Progenitor cell of endocrine pancreas (in vitro differentiated cells): Measurements from ENCODE around the gene UBAC2. TPM values are rescaled to one million over a fixed set of nuclear protein-coding genes. Genes with fewer than 3 reads are reported as not detected.
A peak's percentile ranks its signal among the peaks of the same experiment; 100 is the strongest.

Experiments
- DNase-seq: peaks from one replicate; pipeline ENCODE4 v3.0.0; 2021; ENCODE audit warnings: low spot score; ENCODE audit not compliant: unreplicated experiment
- H3K27ac Mint-ChIP-seq: 2 replicates; pipeline ENCODE4 v1.8.0; 2021; ENCODE audit warnings: mild to moderate bottlenecking, moderate library complexity, mixed read lengths
- H3K27me3 Mint-ChIP-seq: 2 replicates; pipeline ENCODE4 v1.8.0; 2021; ENCODE audit warnings: mixed read lengths
- H3K36me3 Mint-ChIP-seq: 2 replicates; pipeline ENCODE4 v1.8.0; 2022; ENCODE audit warnings: mixed read lengths; ENCODE audit not compliant: insufficient read depth
- H3K4me1 Mint-ChIP-seq: 2 replicates; pipeline ENCODE4 v1.8.0; 2021; ENCODE audit warnings: low read depth, mixed read lengths
- H3K4me3 Mint-ChIP-seq: 2 replicates; pipeline ENCODE4 v1.8.0; 2021; ENCODE audit warnings: low read depth, mild to moderate bottlenecking, moderate library complexity, mixed read lengths
- H3K9me3 Mint-ChIP-seq: 2 replicates; pipeline ENCODE4 v1.8.0; 2021; ENCODE audit warnings: low read depth, mixed read lengths
- CTCF ChIP-seq: fragments of 200-600 bp; sonication (generic); IDR thresholded peaks from one replicate; pipeline ENCODE4 v1.5.0; 2021; ENCODE audit warnings: antibody characterized with exemption, mild to moderate bottlenecking; ENCODE audit not compliant: unreplicated experiment
- total RNA-seq: library from RNA; stranded (reverse); gene quantifications from 2 replicates; pipeline ENCODE4 v1.2.1, GENCODE V29; 2021

The UBAC2 gene
- total RNA-seq, 1 donor from 2014 or later = 60.6 TPM

- Mint-ChIP-seq H3K4me3 (no peak overlapping the region), H3K27ac (peak overlapping the region; percentile 37), H3K36me3 (peaks cover 9% of the 10 kb centered on the region), H3K4me1 (no peaks in the 10 kb centered on the region), H3K9me3 (peaks cover 4% of the 10 kb centered on the region), H3K27me3 (no peaks in the 10 kb centered on the region)
- TF ChIP-seq CTCF = no peak
- DNase-seq = no peak
Observed at GRCh38 chr13:99271249-99271648, 70.6 kb downstream of the UBAC2 start.

- no peak for TF ChIP-seq CTCF
- Mint-ChIP-seq H3K9me3 (peaks cover 4% of the 10 kb centered on the region), H3K4me1 (no peaks in the 10 kb centered on the region), H3K4me3 (no peak overlapping the region), H3K27ac (no peak overlapping the region), H3K36me3 (peaks cover 9% of the 10 kb centered on the region), H3K27me3 (no peaks in the 10 kb centered on the region)
- DNase-seq = no peak
Observed at GRCh38 chr13:99272481-99272880, 71.8 kb downstream of the UBAC2 start.

GRCh38 chr13:99273128-99273527 lies 72.5 kb downstream of the UBAC2 start:
- no peak for TF ChIP-seq CTCF
- no peak for DNase-seq
- H3K27ac Mint-ChIP-seq = no peak overlapping the region
- H3K4me1 Mint-ChIP-seq = no peaks in the 10 kb centered on the region
- no peak overlapping the region for H3K4me3 Mint-ChIP-seq
- peaks cover 7% of the 10 kb centered on the region for H3K36me3 Mint-ChIP-seq
- no peaks in the 10 kb centered on the region for H3K27me3 Mint-ChIP-seq
- H3K9me3 Mint-ChIP-seq = peaks cover 4% of the 10 kb centered on the region

- peaks cover 2% of the 10 kb centered on the region for H3K4me1 Mint-ChIP-seq
- TF ChIP-seq CTCF = no peak
- H3K27ac Mint-ChIP-seq = no peak overlapping the region
Observed at GRCh38 chr13:99275093-99275469, 74.4 kb downstream of the UBAC2 start.

GRCh38 chr13:99276706-99277105 lies 76.1 kb downstream of the UBAC2 start:
- DNase-seq = no peak
- TF ChIP-seq CTCF = no peak
- Mint-ChIP-seq H3K27me3 (no peaks in the 10 kb centered on the region), H3K9me3 (peaks cover 4% of the 10 kb centered on the region), H3K4me3 (no peak overlapping the region), H3K4me1 (peaks cover 6% of the 10 kb centered on the region), H3K36me3 (peaks cover 13% of the 10 kb centered on the region), H3K27ac (no peak overlapping the region)

More at GRCh38 chr13:99275093-99275469, 74.4 kb downstream of the UBAC2 start:
- no peaks in the 10 kb centered on the region for H3K27me3 Mint-ChIP-seq
- peaks cover 4% of the 10 kb centered on the region for H3K9me3 Mint-ChIP-seq
- H3K4me3 Mint-ChIP-seq = no peak overlapping the region
- H3K36me3 Mint-ChIP-seq = peaks cover 10% of the 10 kb centered on the region
- no peak for DNase-seq
